Naive B cell (primary cell): Measurements from ENCODE around the gene ZNF322. TPM values are rescaled to one million over a fixed set of nuclear protein-coding genes. Genes with fewer than 3 reads are reported as not detected.
A peak's percentile ranks its signal among the peaks of the same experiment; 100 is the strongest.

Experiments
- ATAC-seq, 2 donors: fragments of 150-1000 bp; cut with Tn5 transposase; 2 replicates each; pipeline ENCODE4 v1.10.0; 2021; ENCODE audit warnings: low read depth in 2 of 2, mild to moderate bottlenecking in 2 of 2, moderate library complexity in 2 of 2
- DNase-seq: peaks from one replicate; pipeline ENCODE4 v3.0.0; 2022
- H3K27ac Mint-ChIP-seq, 6 donors: one replicate each; pipeline ENCODE4 v1.8.0; 2020 to 2022; ENCODE audit warnings: mild to moderate bottlenecking in 6 of 6, mixed read lengths in 6 of 6, moderate library complexity in 5 of 6, inconsistent platforms in 2 of 6
- H3K27me3 Mint-ChIP-seq, 3 donors: one replicate each; pipeline ENCODE4 v1.8.0; 2021 to 2022; ENCODE audit warnings: mixed read lengths in 3 of 3, mild to moderate bottlenecking in 1 of 3
- H3K36me3 Mint-ChIP-seq, 2 donors: one replicate each; pipeline ENCODE4 v1.8.0; 2020 to 2022; ENCODE audit warnings: mixed read lengths in 2 of 2, inconsistent platforms in 1 of 2, mild to moderate bottlenecking in 1 of 2
- H3K4me1 Mint-ChIP-seq, 3 donors: one replicate each; pipeline ENCODE4 v1.8.0; 2020 to 2022; ENCODE audit warnings: mixed read lengths in 3 of 3, inconsistent platforms in 1 of 3, mild to moderate bottlenecking in 1 of 3, moderate library complexity in 1 of 3
- H3K4me3 Mint-ChIP-seq, 8 donors: one replicate each; pipeline ENCODE4 v1.8.0; 2020 to 2022; ENCODE audit warnings: mild to moderate bottlenecking in 8 of 8, mixed read lengths in 8 of 8, moderate library complexity in 8 of 8, inconsistent platforms in 2 of 8
- H3K9me3 Mint-ChIP-seq, 7 donors: one replicate each; pipeline ENCODE4 v1.8.0; 2020 to 2022; ENCODE audit warnings: mixed read lengths in 7 of 7, mild to moderate bottlenecking in 5 of 7, inconsistent platforms in 2 of 7, moderate library complexity in 1 of 7
- polyA plus RNA-seq, 6 donors: library from polyadenylated mRNA; unstranded; fragments of 300-500 nt; fragmentation: Illumina TruSeq; gene quantifications; one replicate each; pipeline ENCODE4 v1.2.3, GENCODE V29; 2021; ENCODE audit warnings: low read depth in 6 of 6

ZNF322 gene
- polyA plus RNA-seq, 6 donors from 2014 or later, result 8.0 to 10.9 (median 9.0) TPM

DNA sequence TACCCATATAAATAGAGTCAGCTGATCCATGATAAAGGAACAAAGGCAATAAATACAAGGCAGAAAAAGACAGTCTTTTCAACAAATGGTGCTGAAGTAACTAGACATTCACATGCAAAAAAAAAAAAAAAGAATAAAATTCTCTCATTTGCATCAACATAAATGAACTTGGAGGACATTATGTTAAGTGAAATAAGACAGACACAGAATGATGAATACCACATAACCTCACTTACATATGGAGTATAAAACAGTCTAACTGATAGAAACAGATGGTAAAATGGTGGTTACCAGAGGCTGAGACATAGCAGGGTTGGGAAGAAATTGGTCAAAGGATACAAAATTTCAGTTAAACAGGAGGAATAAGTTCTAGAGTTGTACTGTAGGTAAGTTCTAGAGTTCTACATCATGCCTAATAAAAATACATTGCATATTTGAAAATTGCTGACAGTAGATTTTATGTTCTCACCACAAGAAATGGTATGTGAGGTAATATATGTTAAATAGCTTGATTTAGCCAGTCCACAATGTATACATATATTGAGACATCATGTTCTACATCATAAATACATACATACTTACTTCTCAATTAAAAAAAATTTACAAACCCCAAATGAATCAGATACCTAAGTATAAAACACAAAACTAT, 8.3 kb downstream of the ZNF322 start:
- peaks cover 6 to 12% (median 9%) of the 10 kb centered on the region in 3 donors for H3K4me1 Mint-ChIP-seq
- H3K27ac Mint-ChIP-seq, result no peak overlapping the region
- H3K9me3 Mint-ChIP-seq, result peaks cover 0 to 22% (median 4%) of the 10 kb centered on the region in 7 donors
- H3K36me3 Mint-ChIP-seq, result peaks cover 21 to 53% of the 10 kb centered on the region in 2 donors
- DNase-seq (no peak), ATAC-seq (no peak)
- no peak overlapping the region for H3K4me3 Mint-ChIP-seq
- no peaks in the 10 kb centered on the region for H3K27me3 Mint-ChIP-seq

DNA sequence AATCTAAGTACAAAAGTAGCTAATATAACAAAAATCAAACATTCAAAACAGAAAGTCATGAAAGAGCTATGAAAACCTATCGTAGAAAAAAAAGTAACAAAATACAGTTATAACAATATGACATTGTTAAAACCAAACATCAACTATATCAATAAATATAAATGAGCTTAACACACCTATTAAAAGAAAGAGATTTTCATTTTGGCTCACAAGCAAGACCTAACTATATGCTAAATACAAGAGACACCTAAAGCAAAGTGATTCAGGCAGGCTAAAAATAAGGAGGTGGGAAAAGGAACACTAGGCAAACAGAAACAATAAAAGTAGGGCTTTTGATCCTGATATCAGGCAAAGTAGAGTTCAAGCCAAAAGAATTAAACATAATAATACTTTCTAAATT, 13.5 kb downstream of the ZNF322 start:
- no peak for ATAC-seq
- Mint-ChIP-seq H3K27ac (no peak overlapping the region), H3K4me1 (peaks cover 8 to 23% (median 14%) of the 10 kb centered on the region in 3 donors), H3K27me3 (no peaks in the 10 kb centered on the region), H3K36me3 (peaks cover 40 to 64% of the 10 kb centered on the region in 2 donors), H3K4me3 (no peak overlapping the region), H3K9me3 (peaks cover 9 to 49% (median 33%) of the 10 kb centered on the region in 7 donors)
- no peak for DNase-seq

GRCh38 chr6:26640806-26641205, 18.7 kb downstream of the ZNF322 start:
- Mint-ChIP-seq H3K4me3 (peak overlapping the region in 1 of 8 donors; percentile 25), H3K9me3 (peaks cover 21 to 54% (median 50%) of the 10 kb centered on the region in 7 donors), H3K4me1 (peaks cover 15 to 31% (median 23%) of the 10 kb centered on the region in 3 donors), H3K36me3 (peaks cover 58 to 61% of the 10 kb centered on the region in 2 donors), H3K27me3 (no peaks in the 10 kb centered on the region), H3K27ac (peak overlapping the region in 1 of 6 donors; percentile 67)
- DNase-seq (no peak), ATAC-seq (peak; percentile 54 to 70)

DNA sequence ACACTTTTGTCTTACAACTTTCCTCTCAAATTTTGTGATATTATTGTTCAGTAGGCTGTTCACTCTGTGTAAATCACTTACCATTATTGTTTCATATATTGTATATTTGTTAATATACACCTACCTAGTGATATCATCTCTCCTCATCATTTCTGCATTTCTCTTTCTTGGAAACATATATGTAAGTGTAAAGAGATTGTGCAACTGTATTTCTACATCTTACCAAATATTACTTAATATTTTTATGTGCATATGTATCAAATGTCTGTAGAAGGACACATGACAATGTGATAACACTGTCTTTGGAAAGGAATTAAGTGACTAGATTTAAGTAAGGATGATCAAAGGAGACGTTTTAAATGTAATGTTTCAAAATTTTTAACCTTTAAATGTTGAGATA, 30.2 kb downstream of the ZNF322 start:
- ATAC-seq (no peak), DNase-seq (no peak)
- H3K27ac Mint-ChIP-seq, result no peak overlapping the region
- peaks cover 0 to 14% (median 10%) of the 10 kb centered on the region in 7 donors for H3K9me3 Mint-ChIP-seq
- H3K36me3 Mint-ChIP-seq, result peaks cover 7 to 15% of the 10 kb centered on the region in 2 donors
- no peaks in the 10 kb centered on the region for H3K27me3 Mint-ChIP-seq
- H3K4me3 Mint-ChIP-seq, result no peak overlapping the region
- no peaks in the 10 kb centered on the region for H3K4me1 Mint-ChIP-seq

DNA sequence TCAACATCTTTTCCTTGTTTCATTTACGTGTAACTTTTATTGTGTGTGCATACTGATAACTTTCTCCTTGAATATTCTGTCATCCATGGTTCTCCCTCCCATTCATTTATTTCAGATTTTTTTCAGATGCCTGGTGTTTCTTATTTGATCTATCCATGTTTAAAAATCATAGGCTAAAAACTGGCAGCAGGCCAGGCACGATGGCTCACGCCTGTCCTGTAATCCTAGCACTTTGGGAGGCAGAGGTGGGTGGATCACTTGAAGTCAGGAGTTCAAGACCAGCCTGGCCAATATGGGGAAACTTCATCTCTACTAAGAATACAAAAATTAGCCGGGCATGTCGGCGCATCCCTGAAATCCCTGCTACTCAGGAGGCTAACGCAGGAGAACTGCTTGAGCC, 31.7 kb downstream of the ZNF322 start:
- DNase-seq (no peak), ATAC-seq (no peak)
- Mint-ChIP-seq H3K4me3 (no peak overlapping the region), H3K27ac (no peak overlapping the region), H3K9me3 (peaks cover 0 to 17% (median 15%) of the 10 kb centered on the region in 7 donors), H3K36me3 (peaks cover 7 to 11% of the 10 kb centered on the region in 2 donors), H3K27me3 (no peaks in the 10 kb centered on the region), H3K4me1 (no peaks in the 10 kb centered on the region)

- no peak for ATAC-seq
- peaks cover 0 to 7% (median 4%) of the 10 kb centered on the region in 3 donors for H3K27me3 Mint-ChIP-seq
- H3K36me3 Mint-ChIP-seq, result peaks cover 7 to 11% of the 10 kb centered on the region in 2 donors
- no peak overlapping the region for H3K4me3 Mint-ChIP-seq
- DNase-seq, result no peak
- peaks cover 0 to 20% (median 15%) of the 10 kb centered on the region in 7 donors for H3K9me3 Mint-ChIP-seq
- H3K27ac Mint-ChIP-seq, result no peak overlapping the region
- H3K4me1 Mint-ChIP-seq, result no peaks in the 10 kb centered on the region
Measured at GRCh38 chr6:26624557-26624956, 35.0 kb downstream of the ZNF322 start.

GRCh38 chr6:26623339-26623859, 36.1 kb downstream of the ZNF322 start:
- H3K4me3 Mint-ChIP-seq, result peak overlapping the region in 1 of 8 donors; percentile 5
- no peak overlapping the region for H3K27ac Mint-ChIP-seq
- peaks cover 0 to 20% (median 15%) of the 10 kb centered on the region in 7 donors for H3K9me3 Mint-ChIP-seq
- H3K4me1 Mint-ChIP-seq, result no peaks in the 10 kb centered on the region
- no peak for ATAC-seq
- DNase-seq, result no peak
- H3K27me3 Mint-ChIP-seq, result peaks cover 0 to 7% (median 4%) of the 10 kb centered on the region in 3 donors
- peaks cover 6 to 7% of the 10 kb centered on the region in 2 donors for H3K36me3 Mint-ChIP-seq

DNA sequence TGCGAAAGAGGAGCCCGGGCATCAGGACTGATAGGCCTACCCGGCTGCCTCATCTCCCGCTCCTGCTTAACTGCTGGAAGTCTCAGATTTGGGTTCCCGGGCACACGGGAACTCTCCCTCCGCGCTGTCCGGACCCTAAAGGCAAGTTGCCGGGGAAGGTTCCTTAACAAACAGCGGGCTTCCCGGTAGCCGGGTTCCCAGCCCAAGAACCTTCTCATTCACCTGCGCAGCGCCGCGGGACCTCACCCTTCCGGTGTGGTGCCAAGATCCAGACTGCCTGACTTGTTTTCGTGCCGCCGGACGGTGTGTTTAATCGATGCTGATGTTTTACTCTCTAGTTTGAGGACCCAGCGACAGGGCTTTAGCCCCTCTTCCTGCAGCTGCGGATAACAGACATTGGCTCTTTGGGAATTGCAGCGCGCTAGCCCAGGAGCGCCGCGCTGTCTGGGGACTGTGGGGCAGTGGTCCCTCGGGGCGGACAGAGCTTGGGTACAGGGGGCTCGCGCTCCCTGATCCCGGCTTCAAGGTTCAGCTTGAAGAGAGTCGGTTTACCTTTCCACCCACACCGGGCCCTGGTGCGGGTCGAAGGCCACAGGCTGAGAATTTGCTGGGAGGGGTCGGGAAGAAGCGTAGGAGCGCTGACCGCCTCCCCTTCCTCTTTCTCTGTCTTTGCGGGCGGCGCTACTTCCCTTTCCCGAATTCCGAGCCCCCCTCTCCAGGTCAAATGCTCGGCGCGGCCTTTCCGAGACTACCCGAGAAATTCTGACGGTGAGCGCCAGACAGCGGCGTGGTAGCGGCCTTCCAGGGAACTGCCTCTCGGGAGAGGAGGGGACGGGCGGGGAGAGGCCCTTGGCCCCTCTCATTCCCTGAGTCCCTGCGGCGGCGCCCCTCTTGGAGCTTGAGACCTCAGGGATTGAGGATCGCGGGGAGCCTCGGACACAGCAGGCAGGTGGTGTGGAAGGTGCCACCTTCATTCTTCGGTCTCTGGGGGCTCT, 45.6 kb downstream of the ZNF322 start:
- peaks cover 29 to 46% (median 42%) of the 10 kb centered on the region in 3 donors for H3K27me3 Mint-ChIP-seq
- H3K36me3 Mint-ChIP-seq, result no peaks in the 10 kb centered on the region
- peaks cover 18 to 27% (median 21%) of the 10 kb centered on the region in 3 donors for H3K4me1 Mint-ChIP-seq
- H3K27ac Mint-ChIP-seq, result peak overlapping the region in 3 of 6 donors; percentile 32 to 70 (median 32)
- H3K9me3 Mint-ChIP-seq, result peaks cover 0 to 14% (median 4%) of the 10 kb centered on the region in 7 donors
- ATAC-seq, result no peak
- peak overlapping the region; percentile 78 to 89 (median 80) for H3K4me3 Mint-ChIP-seq
- no peak for DNase-seq

DNA sequence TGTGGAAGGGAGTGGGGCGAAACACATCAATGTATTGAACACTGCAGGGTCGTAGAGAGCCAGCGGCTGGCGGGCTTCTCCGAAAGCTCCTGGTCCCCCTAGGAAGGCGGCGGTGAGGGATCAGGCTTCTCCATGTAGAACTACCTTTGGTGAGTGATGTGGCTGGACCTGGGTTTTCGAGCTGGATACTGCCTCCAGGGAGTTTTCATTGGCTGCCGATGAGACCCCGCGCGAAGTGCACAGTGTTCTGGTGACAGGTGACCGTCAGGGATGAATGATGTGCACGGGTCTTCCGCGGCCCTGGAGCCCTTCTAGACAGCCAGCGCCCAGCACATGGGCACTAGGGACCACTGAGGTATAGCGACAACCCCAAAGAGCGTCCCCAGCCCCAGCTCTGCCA, 46.3 kb downstream of the ZNF322 start:
- DNase-seq, result no peak
- ATAC-seq, result no peak
- peaks cover 0 to 14% (median 4%) of the 10 kb centered on the region in 7 donors for H3K9me3 Mint-ChIP-seq
- H3K4me1 Mint-ChIP-seq, result peaks cover 18 to 27% (median 21%) of the 10 kb centered on the region in 3 donors
- peak overlapping the region in 1 of 6 donors; percentile 67 for H3K27ac Mint-ChIP-seq
- H3K36me3 Mint-ChIP-seq, result no peaks in the 10 kb centered on the region
- peak overlapping the region in 7 of 8 donors; percentile 42 to 89 (median 79) for H3K4me3 Mint-ChIP-seq
- peaks cover 29 to 46% (median 42%) of the 10 kb centered on the region in 3 donors for H3K27me3 Mint-ChIP-seq

DNA sequence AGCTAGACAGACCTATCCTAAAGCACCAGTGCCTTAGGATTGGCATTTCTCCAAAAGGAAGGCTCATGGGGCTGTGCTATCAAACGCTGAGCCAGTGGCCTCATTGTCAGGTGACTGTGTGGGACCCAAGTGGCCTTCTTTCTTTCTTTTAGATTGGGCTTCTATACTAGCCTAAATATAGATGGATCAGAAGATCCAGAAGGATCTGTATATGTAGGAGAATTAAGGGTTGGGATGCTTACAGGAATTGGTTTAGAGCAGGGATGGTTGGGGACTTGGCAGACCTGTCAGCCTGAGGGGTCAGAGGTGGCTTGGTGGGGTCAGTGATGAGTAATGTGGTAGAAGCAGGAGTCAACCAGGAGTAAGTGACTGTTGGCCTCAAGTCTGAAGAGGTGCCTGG, 47.9 kb downstream of the ZNF322 start:
- Mint-ChIP-seq H3K36me3 (no peaks in the 10 kb centered on the region), H3K4me1 (peaks cover 24 to 36% (median 26%) of the 10 kb centered on the region in 3 donors), H3K4me3 (peak overlapping the region in 3 of 8 donors; percentile 3 to 50 (median 41)), H3K27ac (no peak overlapping the region), H3K9me3 (peaks cover 0 to 13% (median 4%) of the 10 kb centered on the region in 7 donors), H3K27me3 (peaks cover 29 to 46% (median 42%) of the 10 kb centered on the region in 3 donors)
- DNase-seq (no peak), ATAC-seq (no peak)

GRCh38 chr6:26609463-26609862, 50.1 kb downstream of the ZNF322 start:
- DNase-seq (no peak), ATAC-seq (no peak)
- no peak overlapping the region for H3K4me3 Mint-ChIP-seq
- no peak overlapping the region for H3K27ac Mint-ChIP-seq
- H3K9me3 Mint-ChIP-seq, result no peaks in the 10 kb centered on the region
- peaks cover 20 to 29% (median 25%) of the 10 kb centered on the region in 3 donors for H3K4me1 Mint-ChIP-seq
- no peaks in the 10 kb centered on the region for H3K36me3 Mint-ChIP-seq
- H3K27me3 Mint-ChIP-seq, result peaks cover 21 to 32% (median 31%) of the 10 kb centered on the region in 3 donors

- no peaks in the 10 kb centered on the region for H3K9me3 Mint-ChIP-seq
- DNase-seq, result peak; percentile 48
- H3K4me3 Mint-ChIP-seq, result no peak overlapping the region
- ATAC-seq, result peak; percentile 79
- peak overlapping the region in 2 of 6 donors; percentile 12 to 42 for H3K27ac Mint-ChIP-seq
- H3K27me3 Mint-ChIP-seq, result peaks cover 6 to 13% (median 13%) of the 10 kb centered on the region in 3 donors
- H3K4me1 Mint-ChIP-seq, result peaks cover 4 to 15% (median 14%) of the 10 kb centered on the region in 3 donors
- no peaks in the 10 kb centered on the region for H3K36me3 Mint-ChIP-seq
Measured at GRCh38 chr6:26607434-26608230, 51.9 kb downstream of the ZNF322 start.
